ENCODE results near the gene SSRP1. TPM values are rescaled to one million over a fixed set of nuclear protein-coding genes. Genes with fewer than 3 reads are reported as not detected.

Gene SSRP1
- total and polyA plus RNA-seq, 2 donors (not counting 1 experiment from before 2014, with no cell fraction given), result 52.7 to 94.1 TPM

DNA sequence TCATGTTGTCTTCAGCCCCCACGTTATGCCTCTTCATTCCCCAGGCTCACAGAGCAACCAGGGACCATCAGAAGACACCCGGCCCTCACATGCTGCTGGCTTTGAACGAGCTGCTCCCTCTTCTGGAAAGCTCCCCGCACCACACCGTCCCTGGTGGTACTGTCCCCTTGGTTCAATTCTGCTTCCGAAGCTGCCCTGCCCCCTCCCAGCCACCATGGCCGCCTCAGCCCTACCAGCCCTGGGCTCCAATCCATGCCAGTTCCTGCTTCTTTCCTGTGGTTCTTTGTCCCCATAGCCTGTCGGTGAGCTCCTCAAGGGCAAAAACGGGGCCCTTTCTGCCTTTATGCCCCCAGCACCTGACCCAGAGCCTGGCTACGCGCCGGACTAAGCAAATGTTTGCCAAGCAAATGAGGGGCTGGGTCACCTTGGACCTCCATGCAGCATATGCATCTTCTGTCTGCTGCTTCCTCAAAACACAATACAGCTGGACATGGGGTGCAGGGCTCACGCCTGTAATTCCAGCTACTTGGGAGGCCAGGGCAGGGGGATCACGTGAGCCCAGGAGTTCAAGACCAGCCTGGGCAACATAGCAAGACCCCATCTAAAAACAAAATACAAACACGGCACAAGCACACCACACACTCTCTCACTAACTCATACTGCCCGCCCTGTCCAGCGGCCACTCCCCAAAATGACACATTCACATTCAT, 32.3 kb downstream of the SSRP1 start:
- H3K36me3 ChIP-seq (ENCODE audit: control insufficient read depth, insufficient read depth, low read length), result peaks cover 48% of the 10 kb centered on the region
- no peaks in the 10 kb centered on the region for H4K20me1 ChIP-seq (ENCODE audit: control insufficient read depth, extremely low read depth, insufficient read depth, low read length)

DNA sequence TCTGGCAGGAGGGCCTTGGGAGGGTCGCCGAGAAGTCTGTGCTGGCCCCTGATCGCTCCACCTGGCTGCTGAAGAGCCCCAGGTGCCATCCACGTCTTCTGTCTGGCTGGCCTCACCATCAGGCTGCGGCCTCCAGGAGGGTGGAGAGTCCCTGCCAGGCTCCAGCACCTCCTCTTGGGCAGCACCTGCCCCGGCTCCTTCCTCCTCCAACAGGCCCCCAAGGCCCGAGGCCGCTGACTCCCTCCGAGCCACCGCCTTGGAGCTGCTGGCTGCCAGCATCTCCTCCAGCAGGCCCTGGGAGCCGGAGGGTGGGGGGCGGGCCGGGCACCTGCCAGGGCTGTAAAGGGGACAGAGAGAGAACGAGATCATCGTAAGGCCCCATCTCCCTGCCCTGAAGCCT, 33.2 kb downstream of the SSRP1 start:
- Histone ChIP-seq H3K36me3 (ENCODE audit: control insufficient read depth, insufficient read depth, low read length) (peaks cover 46% of the 10 kb centered on the region), H3K4me3 (replicated peaks in 1 of 4; ENCODE audit: control extremely low read depth in 1 of 4, insufficient read depth in 1 of 4, low read depth in 3 of 4, low read length in 4 of 4) (no peak overlapping the region), H3K27me3 (ENCODE audit: control insufficient read depth, insufficient read depth, low read length) (no peaks in the 10 kb centered on the region), H3K4me2 (ENCODE audit: extremely low read depth, insufficient read depth, low read length) (no peak overlapping the region), H3K9me3 (ENCODE audit: control insufficient read depth, insufficient read depth, low read depth, low read length) (no peaks in the 10 kb centered on the region), H3K27ac (ENCODE audit: insufficient read depth, low read length) (no peak overlapping the region), H3K4me1 (ENCODE audit: control insufficient read depth, extremely low read depth, insufficient read depth, low read length) (peaks cover 13% of the 10 kb centered on the region), H3K79me2 (ENCODE audit: control insufficient read depth, insufficient read depth, low read length) (peaks cover 38% of the 10 kb centered on the region), H4K20me1 (ENCODE audit: control insufficient read depth, extremely low read depth, insufficient read depth, low read length) (no peaks in the 10 kb centered on the region), H3K9ac (ENCODE audit: insufficient read depth, low read length) (no peak overlapping the region), H2AFZ (ENCODE audit: low read length) (no peak overlapping the region)
- no peak for TF ChIP-seq EZH2 (IDR thresholded peaks at IDR 0.05; ENCODE audit: low read length, missing control alignments)
- no peak for TF ChIP-seq CTCF (conservative IDR thresholded peaks at IDR 0.05 in 1 of 2, IDR thresholded peaks at IDR 0.05 in 1 of 2; ENCODE audit: low read depth in 1 of 2, low read length in 2 of 2)
- DNase-seq (ENCODE audit: low read depth in 2 of 2), result no peak

More for the DNA sequence above, 32.3 kb downstream of the SSRP1 start:
- Histone ChIP-seq H3K27ac (ENCODE audit: insufficient read depth, low read length) (no peak overlapping the region), H3K4me3 (replicated peaks in 1 of 4; ENCODE audit: control extremely low read depth in 1 of 4, insufficient read depth in 1 of 4, low read depth in 3 of 4, low read length in 4 of 4) (no peak overlapping the region), H3K79me2 (ENCODE audit: control insufficient read depth, insufficient read depth, low read length) (peaks cover 45% of the 10 kb centered on the region), H3K4me2 (ENCODE audit: extremely low read depth, insufficient read depth, low read length) (no peak overlapping the region), H3K4me1 (ENCODE audit: control insufficient read depth, extremely low read depth, insufficient read depth, low read length) (peaks cover 13% of the 10 kb centered on the region), H2AFZ (ENCODE audit: low read length) (no peak overlapping the region), H3K9ac (ENCODE audit: insufficient read depth, low read length) (no peak overlapping the region), H3K9me3 (ENCODE audit: control insufficient read depth, insufficient read depth, low read depth, low read length) (no peaks in the 10 kb centered on the region), H3K27me3 (ENCODE audit: control insufficient read depth, insufficient read depth, low read length) (no peaks in the 10 kb centered on the region)
- no peak for DNase-seq (ENCODE audit: low read depth in 2 of 2)
- no peak for TF ChIP-seq CTCF (conservative IDR thresholded peaks at IDR 0.05 in 1 of 2, IDR thresholded peaks at IDR 0.05 in 1 of 2; ENCODE audit: low read depth in 1 of 2, low read length in 2 of 2)
- TF ChIP-seq EZH2 (IDR thresholded peaks at IDR 0.05; ENCODE audit: low read length, missing control alignments), result no peak

DNA sequence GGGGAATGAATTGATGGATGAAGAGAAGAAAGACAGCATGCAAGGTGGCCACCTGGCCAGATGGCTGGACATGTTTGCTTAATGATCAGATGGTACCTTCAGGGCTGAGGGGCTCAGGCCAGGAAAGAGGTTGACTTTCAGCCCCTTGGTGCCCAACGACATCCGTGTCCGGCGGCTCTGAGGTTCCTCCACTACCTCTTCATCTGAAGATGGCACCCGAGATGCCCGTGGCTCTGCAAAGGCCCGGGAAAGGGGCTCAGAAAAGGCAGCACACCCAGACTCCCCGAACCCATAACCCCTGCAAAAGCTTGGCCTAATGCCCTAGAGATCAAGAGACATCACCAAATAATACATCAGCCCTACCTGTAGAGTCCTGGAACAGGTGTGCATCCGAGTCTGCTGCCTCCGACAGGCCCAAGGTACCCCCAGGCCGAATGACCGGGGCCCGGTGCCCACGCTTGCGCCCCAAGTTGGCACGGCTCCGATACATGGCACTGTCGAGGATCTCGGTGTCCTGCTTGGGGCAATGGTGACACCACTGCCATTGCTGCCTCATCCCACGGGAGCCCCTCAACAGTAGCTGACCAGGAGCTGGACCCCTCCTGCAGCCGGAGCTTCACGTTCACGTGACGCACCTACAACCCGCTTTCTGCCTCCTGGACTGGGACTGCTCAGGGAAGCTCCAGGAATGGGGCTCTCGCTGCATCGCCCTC, 33.8 kb downstream of the SSRP1 start:
- Histone ChIP-seq H3K27ac (ENCODE audit: insufficient read depth, low read length) (no peak overlapping the region), H3K27me3 (ENCODE audit: control insufficient read depth, insufficient read depth, low read length) (no peaks in the 10 kb centered on the region), H3K4me2 (ENCODE audit: extremely low read depth, insufficient read depth, low read length) (no peak overlapping the region), H3K9me3 (ENCODE audit: control insufficient read depth, insufficient read depth, low read depth, low read length) (no peaks in the 10 kb centered on the region), H3K4me3 (replicated peaks in 1 of 4; ENCODE audit: control extremely low read depth in 1 of 4, insufficient read depth in 1 of 4, low read depth in 3 of 4, low read length in 4 of 4) (no peak overlapping the region), H2AFZ (ENCODE audit: low read length) (no peak overlapping the region), H3K9ac (ENCODE audit: insufficient read depth, low read length) (no peak overlapping the region), H3K79me2 (ENCODE audit: control insufficient read depth, insufficient read depth, low read length) (peaks cover 33% of the 10 kb centered on the region), H3K36me3 (ENCODE audit: control insufficient read depth, insufficient read depth, low read length) (peaks cover 44% of the 10 kb centered on the region), H4K20me1 (ENCODE audit: control insufficient read depth, extremely low read depth, insufficient read depth, low read length) (no peaks in the 10 kb centered on the region), H3K4me1 (ENCODE audit: control insufficient read depth, extremely low read depth, insufficient read depth, low read length) (peaks cover 10% of the 10 kb centered on the region)
- TF ChIP-seq EZH2 (IDR thresholded peaks at IDR 0.05; ENCODE audit: low read length, missing control alignments), result no peak
- no peak for TF ChIP-seq CTCF (conservative IDR thresholded peaks at IDR 0.05 in 1 of 2, IDR thresholded peaks at IDR 0.05 in 1 of 2; ENCODE audit: low read depth in 1 of 2, low read length in 2 of 2)
- no peak for DNase-seq (ENCODE audit: low read depth in 2 of 2)
